GM10248 (cell line): ENCODE data around the gene SCLT1.

Experiments used
- CTCF ChIA-PET: fragments of 300-600 bp; sonication (Branson Sonifier 250); formaldehyde crosslinking; extraction: SDS; loops from one replicate; lab custom pipeline; 2021; ENCODE audit warnings: antibody characterized with exemption; lab: Yijun Ruan, JAX
- POLR2A ChIA-PET: fragments of 350-650 bp; sonication (Branson Sonifier 250); formaldehyde crosslinking; extraction: SDS; loops from one replicate; lab custom pipeline; 2020; ENCODE audit warnings: antibody characterized with exemption; lab: Yijun Ruan, JAX
- DNase-seq: peaks from one replicate; pipeline ENCODE4 v3.0.0; 2012; ENCODE audit errors: extremely low spot score
- CTCF ChIP-seq: IDR thresholded peaks from 2 replicates; pipeline ENCODE4 v1.5.1; 2012; ENCODE audit warnings: mild to moderate bottlenecking, low read depth; ENCODE audit errors: extremely low read depth, missing control alignments, control extremely low read depth

The SCLT1 gene

DNA sequence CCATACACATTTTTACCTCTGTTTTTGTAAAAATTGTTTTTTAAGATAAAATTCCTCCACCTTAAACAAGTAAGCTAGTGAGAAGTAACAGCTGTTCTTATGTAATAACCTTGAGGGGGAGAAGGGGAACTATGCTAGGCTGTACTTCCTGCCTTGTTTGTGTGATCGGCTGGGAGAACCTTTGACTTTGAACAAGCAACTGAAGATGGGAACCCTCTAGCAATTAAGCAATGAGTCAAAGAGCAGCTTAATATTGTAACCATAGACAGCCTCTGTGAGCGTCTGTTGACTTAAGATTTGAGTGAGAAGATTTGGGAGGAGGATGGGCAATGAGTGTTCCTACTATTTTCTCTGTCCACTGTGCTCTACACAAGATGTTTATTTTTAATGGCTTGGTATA lies 135.1 kb downstream of the SCLT1 start:
- DNase-seq: no peak
- ChIA-PET CTCF (interaction anchor here (1.3 to 2.3 kb wide), 2 partner anchors 12 to 35 kb away, joined by 3 to 5 read pairs; no protein-coding TSS in a partner anchor), POLR2A (no interaction called here)
- no peak for TF ChIP-seq CTCF

DNA sequence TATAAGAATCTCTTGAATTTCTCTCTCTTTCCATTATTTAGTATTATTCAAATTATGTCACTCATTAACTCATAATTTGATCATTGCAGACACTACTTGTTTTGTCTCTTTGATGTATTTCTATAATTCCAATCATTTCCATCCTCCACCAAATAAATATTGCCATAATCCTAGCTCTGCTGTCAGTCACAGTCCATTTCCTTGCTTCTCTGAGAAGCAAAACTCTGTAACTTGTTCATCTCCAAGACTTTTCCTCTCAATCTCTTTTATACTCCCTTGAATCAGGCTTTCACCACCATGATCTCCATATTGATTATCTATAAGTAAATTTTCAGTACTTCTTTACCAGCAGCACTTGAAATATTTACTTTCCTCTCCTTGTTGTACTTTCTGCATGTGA lies 135.9 kb downstream of the SCLT1 start:
- ChIA-PET CTCF (interaction anchor here (1.3 kb wide), 1 partner anchor 35 kb away, joined by 3 read pairs; no protein-coding TSS in a partner anchor), POLR2A (no interaction called here)
- no peak for TF ChIP-seq CTCF
- DNase-seq: no peak

DNA sequence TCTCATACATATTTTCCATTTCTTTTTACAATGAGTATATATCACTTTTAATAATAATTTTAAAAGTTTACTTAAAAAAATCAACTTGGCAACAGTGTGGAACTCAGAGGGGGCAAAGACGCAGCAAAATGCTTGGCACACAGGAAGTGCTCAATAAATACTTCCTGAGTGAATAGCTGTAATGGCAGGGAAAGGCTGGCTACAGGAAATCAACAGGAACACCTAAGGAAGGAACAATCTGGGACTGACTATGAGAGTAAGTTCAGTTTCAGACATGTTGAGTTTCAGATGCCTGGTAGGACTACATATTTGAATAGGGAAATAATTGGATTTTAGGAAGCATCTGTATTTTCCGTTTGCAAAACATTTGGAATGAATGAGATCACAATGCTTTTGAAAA lies 137.6 kb downstream of the SCLT1 start:
- ChIA-PET POLR2A (no interaction called here), CTCF (no interaction called here)
- no peak for TF ChIP-seq CTCF
- DNase-seq: no peak

- ChIA-PET POLR2A (no interaction called here), CTCF (no interaction called here)
- no peak for DNase-seq
- no peak for TF ChIP-seq CTCF
These were observed 138.4 kb downstream of the SCLT1 start for GRCh38 chr4:128954941-128955340.

DNA sequence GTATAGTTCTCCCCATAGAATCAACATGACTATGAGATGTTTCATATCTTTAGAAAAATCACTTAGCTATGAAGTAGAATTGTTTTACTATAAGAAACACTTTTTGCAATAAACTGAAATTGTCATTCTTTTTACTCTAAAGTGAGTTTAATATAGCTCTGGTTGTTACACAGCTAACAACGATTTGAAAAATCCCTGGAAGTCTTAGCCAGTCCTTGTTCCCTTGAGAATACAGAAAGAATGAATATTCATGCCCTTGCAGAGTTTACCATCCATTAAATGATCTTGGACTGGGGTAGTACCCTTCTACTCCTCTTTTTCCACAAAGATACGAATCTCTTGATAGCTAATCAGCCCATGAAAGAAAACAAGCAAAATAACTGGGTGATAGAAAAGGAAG lies 142.0 kb downstream of the SCLT1 start:
- DNase-seq: no peak
- POLR2A ChIA-PET: no interaction called here
- no peak for TF ChIP-seq CTCF
- CTCF ChIA-PET: interaction anchor here (1.1 kb wide), 1 partner anchor 8 kb away, joined by 3 read pairs; no protein-coding TSS in a partner anchor

DNA sequence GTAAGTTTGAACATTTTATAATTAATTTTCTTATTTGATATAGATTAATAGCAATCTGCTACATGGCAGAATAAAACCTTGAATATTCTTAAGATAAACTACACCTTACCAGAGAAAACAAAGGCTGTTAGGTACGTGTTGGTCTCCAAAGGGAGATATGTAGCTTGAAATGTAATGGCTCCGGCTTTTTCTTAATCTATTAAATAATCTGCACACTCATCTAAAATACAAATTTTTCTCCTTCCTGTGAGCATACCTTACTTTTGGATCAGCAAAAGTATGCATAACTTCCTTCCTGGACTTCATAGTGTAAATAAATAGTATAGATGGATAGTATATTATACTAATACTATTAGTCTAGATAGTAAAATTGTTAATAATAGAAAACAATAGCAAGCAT lies 142.5 kb downstream of the SCLT1 start:
- TF ChIP-seq CTCF: no peak
- no peak for DNase-seq
- POLR2A ChIA-PET: no interaction called here
- CTCF ChIA-PET: interaction anchor here (1.1 kb wide), 1 partner anchor 9 kb away, joined by 3 read pairs; no protein-coding TSS in a partner anchor
